Stimulated activated CD4-positive, alpha-beta T cell treated with anti-CD3 and anti-CD28 coated beads, TNF-alpha, amount 100 ng/mL, for 24 hours (primary cell): ENCODE results near the gene LZIC.

Source experiments
- DNase-seq, 3 experiments: peaks; one replicate each; pipeline ENCODE4 v3.0.0-alpha.2; 2020; ENCODE audit warnings: low read depth in 3 of 3

Gene LZIC

GRCh38 chr1:9886092-9886742, 57.0 kb downstream of the LZIC start:
- DNase-seq = no peak

DNA sequence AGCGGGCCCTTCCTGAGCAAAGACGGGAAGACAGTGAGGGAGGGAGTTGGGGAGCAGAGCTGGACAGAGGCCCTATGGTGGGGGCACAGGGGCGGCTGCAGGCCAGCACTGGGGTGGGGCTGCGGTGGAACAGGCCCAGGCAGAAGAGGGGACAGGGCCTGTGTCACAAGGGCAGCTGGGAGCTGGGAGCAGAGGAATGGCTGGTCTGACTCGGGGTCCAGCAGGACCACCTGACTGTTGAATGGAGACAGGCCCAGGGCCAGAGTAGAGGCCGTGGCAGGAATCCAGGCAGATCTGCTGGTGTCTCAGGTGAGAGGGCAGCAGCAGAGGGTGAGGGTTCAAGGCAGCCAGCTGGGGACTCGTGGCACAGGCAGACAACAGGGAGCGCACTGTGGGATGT, 58.4 kb downstream of the LZIC start:
- no peak for DNase-seq

DNA sequence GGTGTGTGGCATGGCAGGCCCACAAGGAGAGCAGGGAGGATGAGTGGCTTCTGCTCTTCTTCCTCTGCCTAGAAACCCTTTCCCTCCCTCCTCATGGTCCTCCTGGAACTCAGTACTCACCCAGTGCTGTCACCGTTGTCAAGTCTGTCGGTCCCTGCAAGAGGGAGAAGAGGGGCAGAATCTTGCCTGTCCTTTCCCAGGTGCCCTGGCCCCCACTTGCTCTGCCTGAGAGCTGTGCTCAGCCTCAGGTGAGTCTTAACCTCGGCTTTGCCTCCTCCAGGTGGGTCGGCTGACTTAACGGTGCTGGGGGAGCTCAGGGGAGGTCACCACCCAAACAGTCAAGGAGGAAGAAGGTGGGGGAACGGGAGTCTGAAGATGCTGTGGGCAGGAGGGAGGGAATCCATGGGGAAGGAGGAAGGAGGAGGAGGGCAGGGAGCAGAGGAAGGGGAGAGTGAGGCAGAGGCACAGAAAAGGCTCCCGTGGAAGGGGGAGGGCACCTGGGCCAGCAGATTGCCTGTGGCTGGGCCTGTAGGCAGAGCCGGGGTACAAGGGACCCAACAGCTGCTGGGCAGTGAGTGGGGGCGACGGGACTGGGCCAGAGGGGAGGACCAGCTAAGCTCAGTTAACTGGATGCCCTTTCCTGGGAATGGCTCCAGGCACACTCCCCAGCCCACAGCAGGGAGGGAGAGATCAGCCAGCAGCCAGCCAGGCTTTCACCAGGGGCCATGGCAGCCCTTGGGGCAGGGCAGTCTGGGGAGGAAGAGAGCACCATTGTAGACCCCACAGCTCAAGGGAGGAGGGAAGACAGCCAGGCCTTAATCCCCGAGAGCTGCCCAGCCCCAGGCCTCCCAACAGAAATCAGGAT, 59.4 kb downstream of the LZIC start:
- no peak for DNase-seq

GRCh38 chr1:9882945-9883303, 60.3 kb downstream of the LZIC start:
- no peak for DNase-seq

DNA sequence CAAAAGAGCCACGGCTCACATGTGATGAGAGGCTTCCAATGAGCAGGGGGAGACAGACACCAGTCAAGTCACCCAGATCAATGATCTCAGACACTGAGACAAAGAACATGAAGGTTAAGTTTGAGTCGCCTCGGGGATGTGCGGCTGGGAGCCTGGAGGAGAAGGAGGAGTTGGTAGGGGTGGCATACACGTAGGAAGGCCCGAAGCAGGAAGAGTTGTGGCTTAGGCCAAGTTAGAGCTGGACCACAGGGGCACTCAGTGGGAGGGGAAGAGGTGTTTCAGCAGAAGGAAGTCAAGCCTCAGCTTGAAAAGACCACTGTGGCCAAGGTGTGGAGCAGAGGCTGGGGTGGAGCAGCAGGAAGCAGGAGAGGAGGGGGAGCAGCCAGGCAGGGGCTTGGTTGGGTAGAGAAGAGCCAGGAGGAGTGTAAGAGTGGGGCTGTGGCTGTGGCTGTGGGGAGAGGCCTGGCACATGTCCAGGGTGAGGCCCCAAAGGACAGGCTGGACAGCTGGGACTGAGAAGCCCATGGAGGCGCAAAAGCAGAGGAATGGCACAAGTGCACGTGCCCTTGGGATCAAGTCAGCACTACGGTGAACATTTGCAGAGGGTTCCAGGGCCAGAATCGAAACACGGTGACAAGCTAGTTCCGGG, 60.8 kb downstream of the LZIC start:
- DNase-seq = no peak

DNA sequence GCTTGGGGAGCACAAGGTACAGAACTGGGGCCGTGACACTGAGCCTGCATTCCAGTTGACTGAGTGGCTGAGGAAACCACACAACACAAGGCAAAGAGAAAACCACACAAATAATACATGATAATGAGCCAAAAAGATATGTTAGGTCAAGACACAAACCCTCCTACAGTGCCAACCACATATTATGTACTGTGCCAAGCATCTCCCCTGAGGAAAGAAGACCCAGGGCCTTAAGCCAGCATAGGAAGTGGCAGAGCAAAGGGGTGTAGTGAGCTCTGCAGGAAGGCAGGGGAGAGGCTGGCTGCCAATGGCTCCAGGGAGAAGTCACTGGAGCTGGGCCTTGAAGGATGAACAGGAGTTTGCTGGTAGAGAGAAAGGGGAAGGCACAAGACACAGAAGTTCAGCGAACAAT, 61.3 kb downstream of the LZIC start:
- no peak for DNase-seq
